K562 (cell line): ENCODE data around the gene DCT. TPM values are rescaled to one million over a fixed set of nuclear protein-coding genes. Genes with fewer than 3 reads are reported as not detected.

Source experiments
- ATAC-seq: fragments of 200-7000 bp; cut with Tn5 transposase; 3 replicates; pipeline ENCODE4 v1.9.1; 2020; ENCODE audit warnings: moderate library complexity
- BruUV-seq: library from RNA; stranded (reverse); fragments of 400-500 nt; replicated peaks from 2 replicates; lab custom pipeline; 2021; lab: Mats Ljungman, UMichigan
- CTCF ChIA-PET: fragments of 300-600 bp; formaldehyde crosslinking; extraction: SDS; loops from one replicate; lab custom pipeline; 2021; ENCODE audit warnings: low intra/inter-chr PET ratio; lab: Yijun Ruan, JAX
- POLR2A ChIA-PET: fragments of 300-600, 350-650 bp; sonication (Branson Sonifier 250); formaldehyde crosslinking; extraction: SDS; loops from one replicate; lab custom pipeline; 2021; ENCODE audit warnings: antibody characterized with exemption, inconsistent platforms; lab: Yijun Ruan, JAX
- DNase-seq, 4 experiments: peaks; one replicate each; pipeline versions ENCODE4 v3.0.0 to v3.0.0-alpha.2; 2011 to 2018; ENCODE audit warnings: low spot score in 3 of 4, mixed read lengths in 3 of 4; ENCODE audit errors: extremely low read depth in 1 of 4
- FAIRE-seq: peaks from 2 replicates; lab custom pipeline; 2011; peaks lifted over from hg19 to GRCh38; lab: Jason Lieb, UNC
- H2AFZ ChIP-seq: 2 replicates; pipeline ENCODE4 v1.6.0; 2011; ENCODE audit warnings: low read depth, low read length, control low read depth, inconsistent platforms
- H3K27ac ChIP-seq: fragments of 200-600 bp; 3 replicates; pipeline ENCODE4 v1.8.0; 2011; ENCODE audit warnings: low read depth, mild to moderate bottlenecking, control low read depth, inconsistent platforms, low read length, moderate library complexity, mixed read lengths; ENCODE audit errors: extremely low read depth
- H3K27me3 ChIP-seq, 2 experiments: fragments of 300-600 bp in 1 of 2; 2 replicates in 1 of 2; 3 replicates in 1 of 2; pipeline versions ENCODE4 v1.6.0 to v1.8.0; 2011; ENCODE audit warnings: inconsistent platforms in 2 of 2, low read length in 2 of 2, mild to moderate bottlenecking in 1 of 2, mixed read lengths in 1 of 2, moderate library complexity in 1 of 2; ENCODE audit not compliant: control insufficient read depth in 2 of 2, insufficient read depth in 2 of 2
- H3K36me3 ChIP-seq: fragments of 300-600 bp; 3 replicates; pipeline ENCODE4 v1.8.0; 2011; ENCODE audit warnings: mild to moderate bottlenecking, low read length, inconsistent platforms; ENCODE audit not compliant: control insufficient read depth, insufficient read depth
- H3K4me1 ChIP-seq, 2 experiments: fragments of 200-600 bp in 1 of 2; replicated peaks in 1 of 2; 2 replicates in 1 of 2; 3 replicates in 1 of 2; pipeline versions ENCODE4 v1.5.1 to v1.8.0; 2011; ENCODE audit warnings: inconsistent platforms in 2 of 2, low read length in 2 of 2, mild to moderate bottlenecking in 1 of 2, mixed read lengths in 1 of 2, moderate library complexity in 1 of 2; ENCODE audit not compliant: control insufficient read depth in 2 of 2, insufficient read depth in 2 of 2
- H3K4me2 ChIP-seq: 2 replicates; pipeline ENCODE4 v1.6.1; 2011; ENCODE audit warnings: low read length, control low read depth, inconsistent platforms, mixed read lengths; ENCODE audit not compliant: insufficient read depth
- H3K4me3 ChIP-seq: fragments of 200-600 bp; sonication (generic), shearing (Covaris generic); 2 replicates; pipeline ENCODE4 v1.5.1; 2016; ENCODE audit warnings: control low read depth, inconsistent platforms
- H3K79me2 ChIP-seq: fragments of 200-600 bp; 3 replicates; pipeline ENCODE4 v1.8.0; 2011; ENCODE audit warnings: low read length, inconsistent platforms; ENCODE audit not compliant: control insufficient read depth, insufficient read depth
- H3K9ac ChIP-seq, 2 experiments: 2 replicates each; pipeline versions ENCODE4 v1.6.0 to v1.6.1; 2011; ENCODE audit warnings: low read depth in 2 of 2, low read length in 2 of 2, control low read depth in 1 of 2, inconsistent platforms in 1 of 2, mild to moderate bottlenecking in 1 of 2, mixed read lengths in 1 of 2; ENCODE audit not compliant: insufficient read depth in 1 of 2
- H3K9me1 ChIP-seq: one replicate; pipeline ENCODE4 v1.6.0; 2011; ENCODE audit warnings: inconsistent platforms, mild to moderate bottlenecking, low read length, moderate library complexity; ENCODE audit not compliant: control insufficient read depth, insufficient read depth
- H3K9me3 ChIP-seq: replicated peaks from 2 replicates; pipeline ENCODE4 v1.5.1; 2011; ENCODE audit warnings: low read depth, low read length, inconsistent platforms; ENCODE audit not compliant: control insufficient read depth, insufficient read depth
- H4K20me1 ChIP-seq: replicated peaks from 2 replicates; pipeline ENCODE4 v1.6.1; 2011; ENCODE audit warnings: low read length, inconsistent platforms, mixed read lengths; ENCODE audit not compliant: control insufficient read depth, insufficient read depth
- DPF2 ChIP-seq: fragments of 450-650 bp; IDR thresholded peaks from 2 replicates; pipeline ENCODE4 v1.6.1; 2016
- ILF3 ChIP-seq: fragments of 450-650 bp; IDR thresholded peaks from 2 replicates; pipeline ENCODE4 v1.6.1; 2018; ENCODE audit warnings: antibody characterized with exemption, mild to moderate bottlenecking, moderate library complexity, borderline replicate concordance
- NRF1 ChIP-seq, 2 experiments: fragments of 450-650 bp; IDR thresholded peaks in 1 of 2; conservative IDR thresholded peaks in 1 of 2; 2 replicates each; pipeline ENCODE4 v1.6.1; 2014; ENCODE audit warnings: mild to moderate bottlenecking in 2 of 2
- TRIM28 ChIP-seq: fragments of 450-650 bp; IDR thresholded peaks from 2 replicates; pipeline ENCODE4 v1.6.1; 2017
- ZNF431 ChIP-seq: sonication (generic); formaldehyde crosslinking; IDR thresholded peaks from 2 replicates; pipeline ENCODE4 v1.8.0; 2022; ENCODE audit warnings: mild to moderate bottlenecking, missing genetic modification reagents
- WGBS: fragments of 100-300 bp; shearing (Covaris generic); methylation state at CpG from one replicate; pipeline ENCODE4 v1.1.6; 2016; ENCODE audit warnings: low coverage, mixed read lengths; ENCODE audit not compliant: insufficient coverage; ENCODE audit errors: missing lambda C conversion rate; 5-methylcytosine and 5-hydroxymethylcytosine counted together
- in situ Hi-C: fragments of 300-500 bp; cut with MboI; formaldehyde crosslinking; loops from 4 replicates; pipeline ENCODE4 v1.15.0; 2018; ENCODE audit warnings: inconsistent platforms, mixed read lengths
- intact Hi-C: fragments of 100-400 bp; cut with micrococcal nuclease; formaldehyde crosslinking; loops from 2 replicates; pipeline ENCODE4 v1.14.2; 2022
- polyA plus RNA-seq, 8 experiments: library from polyadenylated mRNA; depleted of rRNA in 4 of 8; stranded (reverse) in 5 of 8; unstranded in 3 of 8; fragments of >200 nt; fragmentation: Nextera tagmentation in 2 of 8; fragmentation: Illumina TruSeq in 1 of 8; extraction: Ambion mirVana in 2 of 8; extraction: Trizol in 1 of 8; gene quantifications; 2 replicates each; pipeline versions ENCODE4 v1.2.1 to v1.2.3, GENCODE V29; 2011 to 2014; ENCODE audit warnings: inconsistent platforms in 1 of 8, missing spikeins in 1 of 8
- total RNA-seq, 7 experiments: library from RNA; depleted of rRNA in 6 of 7; stranded (reverse); fragments of >200 nt in 6 of 7; fragmentation: Illumina TruSeq in 2 of 7; extraction: Trizol in 2 of 7; gene quantifications; 2 replicates each; pipeline versions ENCODE4 v1.2.1 to v1.2.3, GENCODE V29; 2011 to 2021; ENCODE audit warnings: low replicate concordance in 1 of 7
- TF ChIP-seq, protein P1 (sequence below), 2 experiments: fragments of 450-650 bp; conservative IDR thresholded peaks; 2 replicates each; pipeline ENCODE4 v1.6.1; 2017; ENCODE audit warnings: mild to moderate bottlenecking in 2 of 2, moderate library complexity in 2 of 2

The DCT gene
- total and polyA plus RNA-seq, 9 of the 15 experiments (the other 6 are each of a cell fraction or from before 2014, with no cell fraction given): 0.11 to 0.83 (median 0.57) TPM

DNA sequence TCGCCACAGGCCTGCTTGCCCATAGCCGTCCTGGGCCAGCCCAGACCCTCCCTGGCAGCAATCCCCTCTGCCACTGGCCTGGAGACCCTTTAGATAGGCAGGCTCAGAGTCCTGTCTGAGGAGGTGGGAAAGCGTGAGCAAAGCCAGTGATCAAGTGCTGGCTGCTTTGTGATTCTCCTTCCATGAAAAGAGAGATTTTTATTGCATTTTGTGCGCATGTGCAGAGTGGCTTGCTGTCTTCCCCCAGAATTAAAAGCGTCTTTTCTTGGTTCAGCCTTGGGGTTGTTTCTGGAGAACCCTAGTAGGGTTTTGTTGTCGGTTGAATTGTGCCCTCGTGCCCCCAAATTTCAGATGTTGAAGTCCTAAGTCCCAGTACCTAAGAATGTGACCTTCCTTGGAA lies 44.9 kb upstream of the DCT start:
- no peak for FAIRE-seq
- no TSS peak for BruUV-seq
- intact Hi-C loops: no loop called here
- Histone ChIP-seq H3K79me2 (no peaks in the 10 kb centered on the region), H3K4me1 (no peaks in the 10 kb centered on the region), H3K36me3 (no peaks in the 10 kb centered on the region), H4K20me1 (no peaks in the 10 kb centered on the region), H3K27ac (no peak overlapping the region), H3K27me3 (peaks cover 0 to 3% of the 10 kb centered on the region in 2 experiments; a peak in 1 of 5 replicates), H3K4me2 (no peak overlapping the region), H3K9ac (no peak overlapping the region), H3K9me1 (no peaks in the 10 kb centered on the region), H3K9me3 (no peaks in the 10 kb centered on the region), H3K4me3 (no peak overlapping the region), H2AFZ (no peak overlapping the region)
- 1% methylated on average over 6 of the region's 7 CpGs for WGBS
- POLR2A ChIA-PET: interaction anchor here (0.7 kb wide), 1 partner anchor 166 kb away, joined by 3 read pairs; no protein-coding TSS in a partner anchor
- DNase-seq: no peak
- TF ChIP-seq ILF3 (no peak), DPF2 (no peak), TRIM28 (no peak), NRF1 (conservative IDR thresholded peaks at IDR 0.05 in 1 of 2, IDR thresholded peaks at IDR 0.05 in 1 of 2) (peak; percentile 56 to 60), ZNF431 (CRISPR knock-in tag) (no peak)
- TF ChIP-seq, protein P1, sequence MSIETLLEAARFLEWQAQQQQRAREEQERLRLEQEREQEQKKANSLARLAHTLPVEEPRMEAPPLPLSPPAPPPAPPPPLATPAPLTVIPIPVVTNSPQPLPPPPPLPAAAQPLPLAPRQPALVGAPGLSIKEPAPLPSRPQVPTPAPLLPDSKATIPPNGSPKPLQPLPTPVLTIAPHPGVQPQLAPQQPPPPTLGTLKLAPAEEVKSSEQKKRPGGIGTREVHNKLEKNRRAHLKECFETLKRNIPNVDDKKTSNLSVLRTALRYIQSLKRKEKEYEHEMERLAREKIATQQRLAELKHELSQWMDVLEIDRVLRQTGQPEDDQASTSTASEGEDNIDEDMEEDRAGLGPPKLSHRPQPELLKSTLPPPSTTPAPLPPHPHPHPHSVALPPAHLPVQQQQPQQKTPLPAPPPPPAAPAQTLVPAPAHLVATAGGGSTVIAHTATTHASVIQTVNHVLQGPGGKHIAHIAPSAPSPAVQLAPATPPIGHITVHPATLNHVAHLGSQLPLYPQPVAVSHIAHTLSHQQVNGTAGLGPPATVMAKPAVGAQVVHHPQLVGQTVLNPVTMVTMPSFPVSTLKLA (conservative IDR thresholded peaks at IDR 0.05): no peak
- no peak for ATAC-seq
- CTCF ChIA-PET: no interaction called here
- in situ Hi-C loops: no loop called here
